OCI-LY3 (cell line): ENCODE data around the gene CITED4.
"Not testable (repeated sequence)": the region's sequence is repeated elsewhere in the genome, so short reads cannot be mapped to it uniquely, and the experiment has no call there.

Source experiments
- H2AFZ ChIP-seq: fragments of 200-600, 300-600 bp; shearing (Covaris generic); 2 replicates; pipeline ENCODE4 v1.6.0; 2014; ENCODE audit warnings: antibody characterized with exemption, low read depth, low read length
- H3K27ac ChIP-seq: fragments of 200-600, 300-600 bp; sonication (generic); 2 replicates; pipeline ENCODE4 v1.5.1; 2014; ENCODE audit warnings: mild to moderate bottlenecking, low read length, moderate library complexity, mixed read lengths
- H3K27me3 ChIP-seq: fragments of 200-600, 300-600 bp; sonication (generic); 2 replicates; pipeline ENCODE4 v1.6.1; 2014; ENCODE audit warnings: low read depth, low read length, mixed read lengths
- H3K36me3 ChIP-seq: fragments of 200-600, 300-600 bp; sonication (generic); replicated peaks from 2 replicates; pipeline ENCODE3; 2014; ENCODE audit warnings: low read depth, low read length, mixed read lengths
- H3K4me1 ChIP-seq: fragments of 300-600, 200-600 bp; sonication (generic); 2 replicates; pipeline ENCODE4 v1.6.1; 2014; ENCODE audit warnings: low read length, mixed read lengths
- H3K4me2 ChIP-seq: fragments of 200-600, 300-600 bp; sonication (generic); 2 replicates; pipeline ENCODE4 v1.6.1; 2014; ENCODE audit warnings: low read length, mixed read lengths
- H3K4me3 ChIP-seq: fragments of 300-600, 200-600 bp; sonication (generic); 2 replicates; pipeline ENCODE4 v1.5.1; 2014; ENCODE audit warnings: antibody characterized with exemption, mild to moderate bottlenecking, low read length, moderate library complexity
- H3K79me2 ChIP-seq: fragments of 300-600, 200-600 bp; shearing (Covaris generic); 2 replicates; pipeline ENCODE4 v1.6.1; 2014; ENCODE audit warnings: mild to moderate bottlenecking, low read length, mixed read lengths
- H3K9ac ChIP-seq: fragments of 300-600, 200-600 bp; shearing (Covaris generic); 2 replicates; pipeline ENCODE4 v1.6.0; 2014; ENCODE audit warnings: mild to moderate bottlenecking, low read length, moderate library complexity
- H3K9me3 ChIP-seq: fragments of 200-600, 300-600 bp; shearing (Covaris generic); 2 replicates; pipeline ENCODE4 v1.6.1; 2014; ENCODE audit warnings: low read length, mixed read lengths; ENCODE audit not compliant: insufficient read depth
- H4K20me1 ChIP-seq: fragments of 200-600, 300-600 bp; sonication (generic); 2 replicates; pipeline ENCODE4 v1.6.1; 2016; ENCODE audit warnings: low read length, mixed read lengths; ENCODE audit not compliant: insufficient read depth
- EZH2phosphoT487 ChIP-seq: fragments of 200-600 bp; shearing (Covaris generic); IDR thresholded peaks from 2 replicates; pipeline ENCODE4 v1.6.1; 2018; ENCODE audit warnings: antibody characterized with exemption, mixed run types, low read depth
- TF ChIP-seq, protein P1 (sequence below): fragments of 200-600, 300-600 bp; sonication (generic); IDR thresholded peaks from 2 replicates; pipeline ENCODE4 v1.5.1; 2014; ENCODE audit warnings: antibody characterized with exemption, low read length, low read depth

Gene CITED4

DNA sequence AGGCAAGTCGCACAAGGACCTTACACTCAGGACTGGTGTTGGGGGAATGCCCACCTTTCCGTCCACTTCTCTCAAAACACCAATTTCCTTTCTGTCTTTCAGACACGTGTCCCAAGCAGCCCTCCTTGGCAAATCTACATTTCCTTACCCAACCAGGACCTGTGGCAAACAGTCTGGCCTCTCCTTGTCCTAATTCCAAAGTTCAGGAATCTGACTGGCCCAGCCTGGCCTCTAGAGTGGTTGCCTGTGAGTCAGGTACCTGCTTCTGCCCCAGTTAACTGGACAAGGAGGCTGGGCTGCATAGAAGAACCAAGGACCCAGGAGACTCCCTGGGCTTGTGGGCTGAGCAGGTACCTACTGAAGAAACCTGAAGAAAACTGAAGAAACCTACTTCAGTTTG lies 34.3 kb upstream of the CITED4 start:
- Histone ChIP-seq H3K4me1 (peaks cover 11% of the 10 kb centered on the region), H3K9me3 (0 out of 2 replicates have a peak, but pooled peaks cover 5% of the 10 kb centered on the region), H4K20me1 (no peaks in the 10 kb centered on the region), H3K79me2 (no peaks in the 10 kb centered on the region), H3K4me3 (no peak overlapping the region), H3K9ac (no peak overlapping the region), H3K27me3 (no peaks in the 10 kb centered on the region), H3K27ac (no peak overlapping the region), H3K4me2 (no peak overlapping the region), H3K36me3 (no peaks in the 10 kb centered on the region), H2AFZ (no peak overlapping the region)
- TF ChIP-seq EZH2phosphoT487 = no peak
- TF ChIP-seq, protein P1, sequence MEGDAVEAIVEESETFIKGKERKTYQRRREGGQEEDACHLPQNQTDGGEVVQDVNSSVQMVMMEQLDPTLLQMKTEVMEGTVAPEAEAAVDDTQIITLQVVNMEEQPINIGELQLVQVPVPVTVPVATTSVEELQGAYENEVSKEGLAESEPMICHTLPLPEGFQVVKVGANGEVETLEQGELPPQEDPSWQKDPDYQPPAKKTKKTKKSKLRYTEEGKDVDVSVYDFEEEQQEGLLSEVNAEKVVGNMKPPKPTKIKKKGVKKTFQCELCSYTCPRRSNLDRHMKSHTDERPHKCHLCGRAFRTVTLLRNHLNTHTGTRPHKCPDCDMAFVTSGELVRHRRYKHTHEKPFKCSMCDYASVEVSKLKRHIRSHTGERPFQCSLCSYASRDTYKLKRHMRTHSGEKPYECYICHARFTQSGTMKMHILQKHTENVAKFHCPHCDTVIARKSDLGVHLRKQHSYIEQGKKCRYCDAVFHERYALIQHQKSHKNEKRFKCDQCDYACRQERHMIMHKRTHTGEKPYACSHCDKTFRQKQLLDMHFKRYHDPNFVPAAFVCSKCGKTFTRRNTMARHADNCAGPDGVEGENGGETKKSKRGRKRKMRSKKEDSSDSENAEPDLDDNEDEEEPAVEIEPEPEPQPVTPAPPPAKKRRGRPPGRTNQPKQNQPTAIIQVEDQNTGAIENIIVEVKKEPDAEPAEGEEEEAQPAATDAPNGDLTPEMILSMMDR = no peak

DNA sequence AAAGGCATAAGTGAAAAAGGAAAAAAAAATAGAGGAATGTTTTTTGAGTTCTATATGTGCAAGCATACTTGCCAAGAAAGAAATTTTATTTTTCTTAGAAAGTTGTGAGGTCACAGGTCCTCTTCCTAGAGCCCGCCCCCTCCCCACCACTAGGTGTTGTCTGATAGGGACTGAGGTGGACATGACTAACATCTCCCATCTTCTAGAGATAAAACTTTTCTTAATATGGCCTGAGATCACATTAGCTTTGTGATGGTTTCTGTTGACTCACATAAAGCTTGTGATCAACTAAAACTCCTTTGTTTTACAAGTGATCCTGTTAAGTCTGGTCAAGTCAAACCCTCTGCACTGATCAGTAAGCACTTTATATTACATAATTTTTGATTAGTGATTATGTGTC lies 33.4 kb upstream of the CITED4 start:
- Histone ChIP-seq H3K4me1 (peaks cover 11% of the 10 kb centered on the region), H3K36me3 (no peaks in the 10 kb centered on the region), H3K27ac (no peak overlapping the region), H3K9me3 (0 out of 2 replicates have a peak, but pooled peaks cover 5% of the 10 kb centered on the region), H3K9ac (no peak overlapping the region), H3K27me3 (no peaks in the 10 kb centered on the region), H3K79me2 (no peaks in the 10 kb centered on the region), H3K4me3 (no peak overlapping the region), H4K20me1 (no peaks in the 10 kb centered on the region), H3K4me2 (no peak overlapping the region), H2AFZ (no peak overlapping the region)
- no peak for TF ChIP-seq EZH2phosphoT487
- TF ChIP-seq, protein P1 = no peak

DNA sequence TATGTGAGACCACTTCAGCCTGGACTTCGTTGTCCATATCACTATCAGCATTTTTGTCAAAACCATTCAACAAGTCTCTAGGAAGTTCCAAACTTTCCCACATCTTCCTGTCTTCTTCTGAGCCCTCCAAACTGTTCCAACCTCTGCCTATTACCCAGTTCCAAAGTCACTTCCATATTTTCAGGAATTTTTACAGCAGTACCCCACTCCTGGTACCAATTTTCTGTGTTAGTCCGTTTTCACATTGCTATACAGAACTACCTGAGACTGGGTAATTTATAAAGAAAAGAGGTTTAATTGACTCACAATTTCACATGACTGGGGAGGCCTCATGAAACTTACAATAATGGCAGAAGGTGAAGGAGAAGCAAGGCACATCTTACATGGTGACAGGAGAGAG lies 32.7 kb upstream of the CITED4 start:
- H3K36me3 ChIP-seq, H3K9me3 ChIP-seq, H3K4me2 ChIP-seq, H3K79me2 ChIP-seq, H2AFZ ChIP-seq, H3K9ac ChIP-seq, H3K27ac ChIP-seq, H3K27me3 ChIP-seq, H4K20me1 ChIP-seq, H3K4me3 ChIP-seq: not testable (repeated sequence)
- H3K4me1 ChIP-seq = peaks cover 11% of the 10 kb centered on the region

DNA sequence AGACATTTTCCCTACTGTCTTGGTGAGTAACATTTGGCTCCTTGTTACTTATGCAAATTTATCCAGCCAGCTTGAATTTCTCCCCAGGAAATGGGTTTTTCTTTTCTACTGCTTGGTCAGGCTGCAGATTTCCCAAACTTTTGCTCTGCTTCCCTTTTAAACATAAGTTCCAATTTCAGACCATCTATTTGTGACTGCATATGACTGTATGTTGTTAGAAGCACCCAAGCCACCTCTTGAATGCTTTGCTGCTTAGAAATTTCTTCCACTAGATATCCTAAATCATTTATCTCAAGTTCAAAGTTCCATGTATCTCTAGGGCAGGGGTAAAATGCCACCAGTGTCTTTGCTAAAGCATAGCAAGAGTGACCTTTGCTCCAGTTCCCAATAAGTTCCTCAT lies 32.3 kb upstream of the CITED4 start:
- Histone ChIP-seq H3K9me3 (0 out of 2 replicates have a peak, but pooled peaks cover 5% of the 10 kb centered on the region), H2AFZ (no peak overlapping the region), H3K4me2 (no peak overlapping the region), H3K79me2 (no peaks in the 10 kb centered on the region), H4K20me1 (no peaks in the 10 kb centered on the region), H3K4me3 (no peak overlapping the region), H3K36me3 (no peaks in the 10 kb centered on the region), H3K4me1 (peaks cover 11% of the 10 kb centered on the region), H3K27ac (no peak overlapping the region), H3K9ac (no peak overlapping the region), H3K27me3 (no peaks in the 10 kb centered on the region)
- TF ChIP-seq EZH2phosphoT487 = no peak
- TF ChIP-seq, protein P1 = no peak

DNA sequence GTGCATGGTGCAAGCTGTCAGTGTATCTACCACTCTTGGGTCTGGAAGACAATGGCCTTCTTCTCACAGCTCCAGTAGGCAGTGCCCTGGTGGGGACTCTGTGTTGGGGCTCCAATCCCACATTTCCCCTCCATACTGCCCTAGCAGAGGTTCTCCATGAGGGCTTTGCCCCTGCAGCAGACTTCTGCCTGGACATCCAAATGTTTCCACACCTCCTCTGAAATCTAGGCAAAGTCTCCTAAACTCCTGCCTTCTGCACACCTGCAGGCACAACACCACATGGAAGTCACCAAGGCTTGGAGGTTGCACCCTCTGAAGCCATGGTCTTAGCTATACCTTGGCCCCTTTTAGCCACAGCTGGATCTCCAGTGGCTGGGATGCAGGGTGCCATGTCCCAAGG lies 31.8 kb upstream of the CITED4 start:
- no peak for TF ChIP-seq EZH2phosphoT487
- TF ChIP-seq, protein P1 = no peak
- no peak overlapping the region for H3K27ac ChIP-seq
- H2AFZ ChIP-seq = no peak overlapping the region
- no peak overlapping the region for H3K9ac ChIP-seq
- no peaks in the 10 kb centered on the region for H4K20me1 ChIP-seq
- no peaks in the 10 kb centered on the region for H3K36me3 ChIP-seq
- 0 out of 2 replicates have a peak, but pooled peaks cover 5% of the 10 kb centered on the region for H3K9me3 ChIP-seq
- no peak overlapping the region for H3K4me2 ChIP-seq
- H3K27me3 ChIP-seq = no peaks in the 10 kb centered on the region
- H3K4me3 ChIP-seq = no peak overlapping the region
- no peaks in the 10 kb centered on the region for H3K79me2 ChIP-seq
- H3K4me1 ChIP-seq = peaks cover 11% of the 10 kb centered on the region
